NCI-H1092 treated with DMSO at 0.1 percent for 48 hours (cell line): ENCODE data around the gene TRIO.
"Not testable (repeated sequence)": the region's sequence is repeated elsewhere in the genome, so short reads cannot be mapped to it uniquely, and the experiment has no call there.

Experiments used
- DNase-seq: peaks from one replicate; lab custom pipeline; 2025; lab: John Stamatoyannopoulos, UW

TRIO gene

GRCh38 chr5:14388741-14389140, 245.6 kb downstream of the TRIO start:
- DNase-seq, result no peak

GRCh38 chr5:14392552-14392951, 249.4 kb downstream of the TRIO start:
- not testable (repeated sequence) for DNase-seq

- DNase-seq, result no peak
Measured at GRCh38 chr5:14394365-14394764, 251.2 kb downstream of the TRIO start.

GRCh38 chr5:14395411-14395810, 252.3 kb downstream of the TRIO start:
- no peak for DNase-seq

- DNase-seq, result no peak
Measured at GRCh38 chr5:14396066-14396465, 252.9 kb downstream of the TRIO start.

- DNase-seq, result no peak
Measured at GRCh38 chr5:14396737-14397136, 253.6 kb downstream of the TRIO start.

- DNase-seq, result no peak
Measured at GRCh38 chr5:14397717-14398116, 254.6 kb downstream of the TRIO start.

- DNase-seq, result peak; percentile 26
Measured at GRCh38 chr5:14399054-14399692, 256.0 kb downstream of the TRIO start.

- no peak for DNase-seq
Measured at GRCh38 chr5:14400085-14400484, 256.9 kb downstream of the TRIO start.

GRCh38 chr5:14400611-14401010, 257.5 kb downstream of the TRIO start:
- DNase-seq, result no peak

- DNase-seq, result no peak
Measured at GRCh38 chr5:14401639-14402038, 258.5 kb downstream of the TRIO start.

GRCh38 chr5:14402424-14402823, 259.3 kb downstream of the TRIO start:
- DNase-seq, result no peak

GRCh38 chr5:14404780-14405179, 261.6 kb downstream of the TRIO start:
- DNase-seq, result no peak

GRCh38 chr5:14405267-14405666, 262.1 kb downstream of the TRIO start:
- DNase-seq, result no peak

GRCh38 chr5:14405706-14406553, 262.8 kb downstream of the TRIO start:
- DNase-seq, result no peak

GRCh38 chr5:14406554-14406849, 263.4 kb downstream of the TRIO start:
- no peak for DNase-seq

- DNase-seq, result no peak
Measured at GRCh38 chr5:14407051-14407450, 263.9 kb downstream of the TRIO start.

- DNase-seq, result no peak
Measured at GRCh38 chr5:14407746-14408175, 264.6 kb downstream of the TRIO start.

- DNase-seq, result no peak
Measured at GRCh38 chr5:14408969-14409586, 265.9 kb downstream of the TRIO start.

- DNase-seq, result no peak
Measured at GRCh38 chr5:14410068-14410393, 266.9 kb downstream of the TRIO start.

GRCh38 chr5:14410394-14411201, 267.5 kb downstream of the TRIO start:
- no peak for DNase-seq

- DNase-seq, result no peak
Measured at GRCh38 chr5:14411216-14411615, 268.1 kb downstream of the TRIO start.

GRCh38 chr5:14413331-14413750, 270.2 kb downstream of the TRIO start:
- DNase-seq, result no peak
